Osteocyte (in vitro differentiated cells): ENCODE measurements around the gene CDSN. TPM values are rescaled to one million over a fixed set of nuclear protein-coding genes. Genes with fewer than 3 reads are reported as not detected.
"Not testable (repeated sequence)": the region's sequence is repeated elsewhere in the genome, so short reads cannot be mapped to it uniquely, and the experiment has no call there.

Experiments used
- DNase-seq: peaks from one replicate; pipeline ENCODE4 v3.0.0; 2021; ENCODE audit warnings: mixed read lengths; ENCODE audit not compliant: unreplicated experiment; ENCODE audit errors: extremely low spot score
- H3K27ac Mint-ChIP-seq: one replicate; pipeline ENCODE4 v1.8.0; 2021; ENCODE audit warnings: mild to moderate bottlenecking, mixed read lengths; ENCODE audit not compliant: unreplicated experiment
- H3K27me3 Mint-ChIP-seq: one replicate; pipeline ENCODE4 v1.8.0; 2021; ENCODE audit warnings: mixed read lengths; ENCODE audit not compliant: unreplicated experiment
- H3K36me3 Mint-ChIP-seq: one replicate; pipeline ENCODE4 v1.8.0; 2021; ENCODE audit warnings: mixed read lengths; ENCODE audit not compliant: unreplicated experiment
- H3K4me1 Mint-ChIP-seq: one replicate; pipeline ENCODE4 v1.8.0; 2021; ENCODE audit warnings: mixed read lengths; ENCODE audit not compliant: unreplicated experiment
- H3K4me3 Mint-ChIP-seq: one replicate; pipeline ENCODE4 v1.8.0; 2021; ENCODE audit warnings: mild to moderate bottlenecking, moderate library complexity, mixed read lengths; ENCODE audit not compliant: unreplicated experiment
- H3K9me3 Mint-ChIP-seq: one replicate; pipeline ENCODE4 v1.8.0; 2021; ENCODE audit warnings: mixed read lengths; ENCODE audit not compliant: unreplicated experiment
- total RNA-seq: library from RNA; stranded (reverse); gene quantifications from 2 replicates; pipeline ENCODE4 v1.2.1, GENCODE V29; 2021
- TF ChIP-seq, protein P1 (sequence below): fragments of 200-600 bp; sonication (generic); IDR thresholded peaks from 2 replicates; pipeline ENCODE4 v1.5.0; 2021; ENCODE audit warnings: antibody characterized with exemption, mild to moderate bottlenecking, moderate library complexity

Gene CDSN
- total RNA-seq, 1 donor from 2014 or later = not detected

DNA sequence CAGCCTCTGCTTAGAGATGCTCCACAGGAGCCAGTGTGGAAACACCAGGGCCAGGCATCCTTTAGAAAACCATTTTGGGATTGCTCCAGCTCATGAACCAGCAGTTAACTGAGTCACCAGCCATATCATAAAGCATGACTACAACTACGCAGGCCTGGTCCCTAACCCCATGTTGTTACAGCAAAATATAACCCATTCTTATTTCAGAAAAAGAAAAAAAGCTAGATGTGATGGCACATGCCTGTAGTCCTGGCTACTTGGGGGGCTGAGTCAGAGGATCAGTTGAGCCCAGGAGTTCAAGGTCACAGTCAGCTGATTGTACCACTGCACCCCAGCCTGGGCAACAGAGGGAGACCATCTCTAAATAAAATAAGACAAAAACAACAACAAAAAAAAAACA is 44.7 kb downstream of the CDSN start:
- H3K27ac Mint-ChIP-seq = no peak overlapping the region
- no peak for DNase-seq
- peaks cover 40% of the 10 kb centered on the region for H3K4me1 Mint-ChIP-seq
- no peaks in the 10 kb centered on the region for H3K9me3 Mint-ChIP-seq
- TF ChIP-seq, protein P1, sequence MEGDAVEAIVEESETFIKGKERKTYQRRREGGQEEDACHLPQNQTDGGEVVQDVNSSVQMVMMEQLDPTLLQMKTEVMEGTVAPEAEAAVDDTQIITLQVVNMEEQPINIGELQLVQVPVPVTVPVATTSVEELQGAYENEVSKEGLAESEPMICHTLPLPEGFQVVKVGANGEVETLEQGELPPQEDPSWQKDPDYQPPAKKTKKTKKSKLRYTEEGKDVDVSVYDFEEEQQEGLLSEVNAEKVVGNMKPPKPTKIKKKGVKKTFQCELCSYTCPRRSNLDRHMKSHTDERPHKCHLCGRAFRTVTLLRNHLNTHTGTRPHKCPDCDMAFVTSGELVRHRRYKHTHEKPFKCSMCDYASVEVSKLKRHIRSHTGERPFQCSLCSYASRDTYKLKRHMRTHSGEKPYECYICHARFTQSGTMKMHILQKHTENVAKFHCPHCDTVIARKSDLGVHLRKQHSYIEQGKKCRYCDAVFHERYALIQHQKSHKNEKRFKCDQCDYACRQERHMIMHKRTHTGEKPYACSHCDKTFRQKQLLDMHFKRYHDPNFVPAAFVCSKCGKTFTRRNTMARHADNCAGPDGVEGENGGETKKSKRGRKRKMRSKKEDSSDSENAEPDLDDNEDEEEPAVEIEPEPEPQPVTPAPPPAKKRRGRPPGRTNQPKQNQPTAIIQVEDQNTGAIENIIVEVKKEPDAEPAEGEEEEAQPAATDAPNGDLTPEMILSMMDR = no peak
- H3K36me3 Mint-ChIP-seq = no peaks in the 10 kb centered on the region
- no peaks in the 10 kb centered on the region for H3K27me3 Mint-ChIP-seq
- no peak overlapping the region for H3K4me3 Mint-ChIP-seq

DNA sequence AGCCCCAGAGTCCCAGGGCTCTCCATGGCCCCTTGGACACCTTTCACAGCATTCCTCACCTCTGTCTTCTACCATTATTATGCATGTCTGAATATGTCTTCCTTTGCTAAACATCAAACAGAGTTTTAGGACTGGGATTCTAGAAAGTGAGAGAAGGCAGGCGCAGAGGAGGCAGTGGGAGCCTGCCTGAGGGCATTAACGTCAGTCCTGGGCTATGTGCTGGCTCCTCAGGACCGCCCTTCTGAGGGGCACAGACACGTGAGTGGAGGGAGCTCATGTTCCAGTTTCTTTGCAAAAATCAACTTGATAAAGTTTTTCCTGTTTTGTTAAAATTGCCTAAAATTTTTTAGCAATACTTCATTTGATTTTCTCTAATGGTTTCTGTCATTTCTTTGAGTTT is 45.8 kb downstream of the CDSN start:
- no peaks in the 10 kb centered on the region for H3K27me3 Mint-ChIP-seq
- peak overlapping the region; percentile 74 for H3K27ac Mint-ChIP-seq
- H3K36me3 Mint-ChIP-seq = no peaks in the 10 kb centered on the region
- H3K4me3 Mint-ChIP-seq = no peak overlapping the region
- H3K4me1 Mint-ChIP-seq = peaks cover 38% of the 10 kb centered on the region
- no peak for DNase-seq
- H3K9me3 Mint-ChIP-seq = no peaks in the 10 kb centered on the region
- TF ChIP-seq, protein P1 = no peak

DNA sequence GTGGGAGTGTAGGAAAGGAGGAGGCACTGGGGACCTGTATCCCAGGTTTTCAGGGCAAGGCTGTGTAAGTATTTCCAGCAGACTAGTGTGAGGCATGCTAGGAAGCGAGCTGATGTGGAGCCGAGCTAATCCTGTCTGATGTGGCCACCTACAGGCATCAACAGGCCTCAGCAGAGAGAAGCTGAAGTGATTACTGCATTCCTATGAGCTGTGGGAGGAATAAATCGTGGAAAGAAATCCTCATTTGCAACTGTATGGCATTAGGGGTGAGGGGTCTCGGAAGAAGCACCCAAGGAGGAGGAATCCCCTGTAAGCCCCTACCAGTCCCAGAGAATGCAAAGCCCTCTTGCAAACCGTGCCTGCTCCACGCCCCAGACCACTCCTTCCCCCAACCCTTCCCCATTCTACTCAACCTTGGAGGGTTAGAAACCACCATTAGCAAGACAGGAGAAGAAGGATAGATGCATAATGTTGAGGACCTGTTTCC is 49.5 kb downstream of the CDSN start:
- no peaks in the 10 kb centered on the region for H3K36me3 Mint-ChIP-seq
- DNase-seq = no peak
- TF ChIP-seq, protein P1 = peak; percentile 76
- H3K4me1 Mint-ChIP-seq = peaks cover 36% of the 10 kb centered on the region
- no peaks in the 10 kb centered on the region for H3K9me3 Mint-ChIP-seq
- no peak overlapping the region for H3K27ac Mint-ChIP-seq
- H3K4me3 Mint-ChIP-seq = no peak overlapping the region
- H3K27me3 Mint-ChIP-seq = no peaks in the 10 kb centered on the region

DNA sequence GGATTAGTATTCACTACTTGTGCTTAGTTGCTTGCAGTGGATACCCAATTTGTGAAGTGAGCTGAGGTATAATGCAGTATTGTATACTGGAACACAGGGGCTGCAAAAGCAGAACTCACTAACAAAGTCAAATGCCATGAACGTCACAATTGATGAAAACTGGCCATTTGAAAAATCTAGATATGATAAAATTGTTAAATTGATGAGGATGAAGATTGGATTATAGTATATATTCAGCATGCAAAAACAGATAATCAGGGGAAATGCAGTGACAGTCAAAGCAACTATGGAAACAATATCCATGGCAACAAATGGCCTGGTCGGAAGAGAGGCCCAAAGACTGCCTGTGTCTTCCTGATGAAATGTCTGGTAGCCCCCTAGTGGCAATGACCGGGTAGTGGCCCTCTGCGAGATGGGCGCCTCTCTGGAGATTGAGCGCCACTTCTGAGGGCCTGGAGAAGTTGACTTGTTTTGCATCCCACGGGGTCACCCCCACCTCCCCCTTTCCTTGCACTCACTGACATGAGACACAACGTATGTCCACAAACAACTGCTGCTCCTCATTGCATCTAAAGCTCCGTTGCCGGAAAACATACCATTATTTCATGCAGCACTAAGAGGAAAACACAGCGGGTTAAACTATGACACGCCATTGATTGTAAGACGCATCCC is 51.4 kb downstream of the CDSN start:
- Mint-ChIP-seq H3K27me3 (no peaks in the 10 kb centered on the region), H3K27ac (no peak overlapping the region), H3K9me3 (no peaks in the 10 kb centered on the region), H3K4me1 (peaks cover 23% of the 10 kb centered on the region), H3K36me3 (no peaks in the 10 kb centered on the region), H3K4me3 (no peak overlapping the region)
- TF ChIP-seq, protein P1 = peak; percentile 88
- peak; percentile 92 for DNase-seq

DNA sequence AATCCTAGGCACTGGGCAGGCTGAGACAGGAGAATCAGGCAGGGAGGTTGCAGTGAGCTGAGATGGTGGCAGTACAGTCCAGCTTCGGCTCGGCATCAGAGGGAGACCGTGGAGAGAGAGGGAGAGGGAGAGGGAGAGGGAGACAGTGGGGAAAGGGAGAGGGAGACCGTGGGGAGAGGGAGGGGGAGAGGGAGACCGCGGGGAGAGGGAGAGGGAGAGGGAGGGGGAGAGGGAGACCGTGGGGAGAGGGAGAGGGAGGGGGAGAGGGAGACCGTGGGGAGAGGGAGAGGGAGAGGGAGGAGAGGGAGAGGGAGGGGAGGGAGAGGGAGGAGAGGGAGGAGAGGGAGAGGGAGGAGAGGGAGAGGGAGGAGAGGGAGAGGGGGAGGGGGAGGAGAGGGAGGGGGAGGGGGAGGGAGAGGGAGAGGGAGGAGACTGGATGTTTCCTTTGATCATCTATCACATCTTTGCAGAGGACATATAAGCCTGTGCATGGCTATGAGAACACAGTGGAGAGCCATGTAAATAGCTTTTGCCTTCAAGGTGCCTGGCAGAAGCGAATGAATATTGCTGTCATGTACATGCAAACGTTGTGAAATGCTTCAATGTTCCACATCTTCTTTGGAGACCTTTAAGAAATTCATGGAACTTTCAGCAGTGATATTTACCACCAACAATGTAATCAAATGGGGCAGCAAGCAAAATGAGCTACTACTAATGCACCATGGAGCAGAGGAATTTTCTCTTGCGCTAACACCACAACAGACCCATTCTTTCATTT is 52.2 kb downstream of the CDSN start:
- not testable (repeated sequence) for H3K9me3 Mint-ChIP-seq, H3K36me3 Mint-ChIP-seq, DNase-seq, H3K4me3 Mint-ChIP-seq, H3K27ac Mint-ChIP-seq, H3K27me3 Mint-ChIP-seq
- peaks cover 17% of the 10 kb centered on the region for H3K4me1 Mint-ChIP-seq

DNA sequence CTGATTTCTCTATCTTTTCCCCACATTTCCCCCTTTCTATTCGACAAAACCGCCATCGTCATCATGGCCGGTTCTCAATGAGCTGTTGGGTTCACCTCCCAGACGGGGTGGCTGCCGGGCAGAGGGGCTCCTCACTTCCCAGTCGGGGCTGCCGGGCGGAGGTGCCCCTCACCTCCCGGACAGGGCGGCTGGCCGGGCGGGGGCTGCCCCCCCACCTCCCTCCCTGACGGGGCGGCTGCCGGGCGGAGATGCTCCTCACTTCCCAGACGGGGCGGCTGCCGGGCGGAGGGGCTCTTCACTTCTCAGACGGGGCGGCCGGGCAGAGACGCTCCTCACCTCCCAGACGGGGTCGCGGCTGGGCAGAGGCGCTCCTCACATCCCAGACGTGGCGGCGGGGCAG is 53.2 kb downstream of the CDSN start:
- not testable (repeated sequence) for H3K36me3 Mint-ChIP-seq, H3K4me3 Mint-ChIP-seq, H3K27me3 Mint-ChIP-seq, H3K4me1 Mint-ChIP-seq, H3K27ac Mint-ChIP-seq, DNase-seq, H3K9me3 Mint-ChIP-seq
